GM18861 (cell line): Measurements from ENCODE around the gene MUC5B.
"Not testable (repeated sequence)": the region's sequence is repeated elsewhere in the genome, so short reads cannot be mapped to it uniquely, and the experiment has no call there.

ENCODE experiments used
- ATAC-seq: cut with Tn5 transposase; IDR thresholded peaks from one replicate; pipeline ENCODE4 v1.9.1; 2021; ENCODE audit not compliant: unreplicated experiment

Gene MUC5B

DNA sequence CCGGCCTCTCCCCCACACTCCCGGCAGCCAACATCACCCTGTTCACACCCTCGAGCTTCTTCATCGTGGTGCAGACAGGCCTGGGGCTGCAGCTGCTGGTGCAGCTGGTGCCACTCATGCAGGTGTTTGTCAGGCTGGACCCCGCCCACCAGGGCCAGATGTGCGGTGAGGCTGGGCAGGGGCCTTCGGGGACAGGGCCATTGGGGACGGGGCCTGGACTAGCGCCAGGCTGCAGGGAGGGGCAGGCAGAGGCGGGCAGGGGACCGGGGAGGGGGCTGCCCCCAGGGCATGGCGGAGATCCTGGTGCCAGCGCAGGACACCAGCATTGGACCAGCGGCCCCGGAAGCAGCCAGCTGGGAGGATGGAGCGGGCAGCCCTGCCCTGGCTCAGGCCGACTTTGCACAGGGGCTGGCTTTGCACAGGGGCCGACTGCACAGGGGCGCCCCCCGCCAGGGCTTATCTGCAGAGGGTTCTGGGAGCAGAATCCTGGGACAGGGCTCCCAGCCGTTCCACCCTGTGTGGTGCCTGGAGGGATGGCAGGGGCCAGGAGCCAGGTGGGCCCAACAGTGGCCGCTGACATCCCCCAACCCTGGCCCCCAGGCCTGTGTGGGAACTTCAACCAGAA, 8.6 kb downstream of the MUC5B start:
- ATAC-seq, result no peak

DNA sequence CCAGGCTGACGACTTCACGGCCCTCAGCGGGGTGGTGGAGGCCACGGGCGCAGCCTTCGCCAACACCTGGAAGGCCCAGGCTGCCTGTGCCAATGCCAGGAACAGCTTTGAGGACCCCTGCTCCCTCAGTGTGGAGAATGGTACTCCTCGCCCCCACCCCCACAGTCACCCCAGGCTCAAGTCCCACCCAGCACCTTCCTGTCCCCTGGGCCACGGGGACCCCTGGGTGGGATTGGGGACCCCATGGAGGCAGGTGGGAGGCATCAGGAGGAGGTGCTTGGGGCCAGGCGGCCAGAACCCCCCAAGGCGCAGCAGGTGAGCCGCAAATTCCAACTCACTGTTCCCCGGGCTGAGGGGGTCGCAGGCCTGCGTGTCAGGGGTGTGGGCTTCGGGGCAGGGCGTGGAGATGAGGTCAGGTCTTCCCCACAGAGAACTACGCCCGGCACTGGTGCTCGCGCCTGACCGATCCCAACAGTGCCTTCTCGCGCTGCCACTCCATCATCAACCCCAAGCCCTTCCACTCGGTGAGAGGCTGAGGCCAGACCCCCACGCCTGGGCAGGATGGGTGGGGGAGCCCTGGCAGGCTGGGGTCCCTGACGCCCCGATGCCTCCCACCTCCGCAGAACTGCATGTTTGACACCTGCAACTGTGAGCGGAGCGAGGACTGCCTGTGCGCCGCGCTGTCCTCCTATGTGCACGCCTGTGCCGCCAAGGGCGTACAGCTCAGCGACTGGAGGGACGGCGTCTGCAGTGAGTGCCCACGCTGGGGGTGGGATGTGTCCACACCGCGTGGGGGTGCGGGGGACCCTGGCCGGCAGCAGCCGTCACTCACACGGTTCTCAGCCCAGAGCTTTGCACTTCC, 9.4 kb downstream of the MUC5B start:
- ATAC-seq, result no peak

DNA sequence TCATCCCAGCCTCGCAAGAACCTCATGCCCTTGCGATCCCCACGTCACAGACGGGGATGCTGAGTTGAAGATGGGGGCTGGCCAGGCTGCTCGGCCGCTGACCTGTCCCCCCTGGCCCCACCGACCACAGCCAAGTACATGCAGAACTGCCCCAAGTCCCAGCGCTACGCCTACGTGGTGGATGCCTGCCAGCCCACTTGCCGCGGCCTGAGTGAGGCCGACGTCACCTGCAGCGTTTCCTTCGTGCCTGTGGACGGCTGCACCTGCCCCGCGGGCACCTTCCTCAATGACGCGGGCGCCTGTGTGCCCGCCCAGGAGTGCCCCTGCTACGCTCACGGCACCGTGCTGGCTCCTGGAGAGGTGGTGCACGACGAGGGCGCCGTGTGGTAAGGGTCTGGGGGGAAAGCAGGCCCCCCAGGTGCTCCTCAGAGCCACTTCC, 10.0 kb downstream of the MUC5B start:
- no peak for ATAC-seq

DNA sequence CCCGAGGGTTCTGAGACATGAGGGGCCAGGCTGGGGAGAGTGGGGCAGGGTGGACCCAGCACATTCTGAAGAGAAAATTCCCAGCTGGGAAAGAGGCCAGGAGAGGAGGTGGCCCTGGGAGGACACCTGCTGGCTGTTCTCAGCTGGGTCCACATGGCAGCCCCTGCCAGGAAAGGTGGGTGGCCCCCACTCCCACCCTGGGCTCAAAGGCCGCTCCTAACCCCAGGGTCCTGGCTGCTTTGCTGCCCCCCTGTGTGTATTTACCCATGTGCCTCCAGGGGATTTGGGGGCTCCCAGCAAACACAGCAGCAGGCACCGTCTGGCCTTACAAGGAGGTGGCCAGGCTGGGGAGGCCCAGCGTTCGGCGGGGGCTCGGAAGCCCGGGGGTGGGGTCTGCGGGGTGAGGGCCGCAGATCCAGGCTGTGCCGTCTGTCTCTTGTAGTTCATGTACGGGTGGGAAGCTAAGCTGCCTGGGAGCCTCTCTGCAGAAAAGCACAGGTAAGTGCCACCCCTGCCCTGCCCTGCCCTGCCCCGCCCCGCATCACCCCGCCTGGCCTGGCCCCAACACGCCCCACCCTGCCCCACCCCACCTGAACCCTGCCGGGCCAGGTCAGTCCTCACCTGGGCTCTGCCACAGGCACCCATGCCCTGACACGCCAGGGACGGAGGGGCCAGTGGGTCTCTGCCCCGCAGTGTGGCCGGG, 10.6 kb downstream of the MUC5B start:
- no peak for ATAC-seq

DNA sequence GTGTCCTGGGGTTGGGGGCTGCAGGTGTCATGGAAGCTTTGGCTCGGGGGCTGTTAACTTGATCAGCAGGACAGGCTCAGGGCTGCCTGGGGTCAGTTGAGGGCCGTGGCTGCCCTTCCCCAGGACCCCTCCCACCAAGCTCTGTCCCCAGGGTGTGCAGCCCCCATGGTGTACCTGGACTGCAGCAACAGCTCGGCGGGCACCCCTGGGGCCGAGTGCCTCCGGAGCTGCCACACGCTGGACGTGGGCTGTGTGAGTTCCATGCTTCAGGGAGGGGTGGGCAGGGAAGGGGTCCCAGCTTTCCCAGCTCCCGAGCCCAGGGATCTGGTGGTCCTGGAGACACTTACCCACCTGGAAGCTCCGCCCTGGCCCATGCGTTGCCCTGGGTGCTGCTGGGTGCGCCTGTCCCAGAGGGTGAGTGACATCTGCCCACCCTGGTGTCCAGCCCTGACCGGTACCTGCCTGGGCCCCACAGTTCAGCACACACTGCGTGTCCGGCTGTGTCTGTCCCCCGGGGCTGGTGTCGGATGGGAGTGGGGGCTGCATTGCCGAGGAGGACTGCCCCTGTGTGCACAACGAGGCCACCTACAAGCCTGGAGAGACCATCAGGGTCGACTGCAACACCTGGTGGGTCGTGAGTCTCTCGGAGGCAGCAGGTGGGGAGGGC, 11.3 kb downstream of the MUC5B start:
- ATAC-seq, result no peak

DNA sequence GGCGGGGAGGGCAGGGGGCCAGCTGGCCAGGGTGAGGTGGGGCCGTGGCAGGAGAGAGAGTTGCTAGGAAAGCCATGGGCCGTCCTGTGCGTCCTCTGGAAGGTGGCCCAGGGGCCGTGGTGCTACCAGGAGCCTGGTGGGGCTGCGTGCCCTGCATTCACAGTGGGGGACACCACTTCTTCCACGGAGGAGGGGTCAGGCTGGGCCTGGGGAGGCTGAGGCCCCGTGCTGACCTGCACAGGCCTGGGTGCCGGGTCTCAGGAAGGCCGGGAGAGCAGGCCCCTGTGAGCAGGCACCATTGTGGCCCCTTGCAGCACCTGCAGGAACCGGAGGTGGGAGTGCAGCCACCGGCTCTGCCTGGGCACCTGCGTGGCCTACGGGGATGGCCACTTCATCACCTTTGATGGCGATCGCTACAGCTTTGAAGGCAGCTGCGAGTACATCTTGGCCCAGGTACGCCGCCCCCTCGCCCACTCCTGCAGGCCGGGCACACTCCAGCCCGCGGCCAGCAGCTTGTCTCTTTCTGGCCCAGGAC, 12.0 kb downstream of the MUC5B start:
- ATAC-seq, result no peak

DNA sequence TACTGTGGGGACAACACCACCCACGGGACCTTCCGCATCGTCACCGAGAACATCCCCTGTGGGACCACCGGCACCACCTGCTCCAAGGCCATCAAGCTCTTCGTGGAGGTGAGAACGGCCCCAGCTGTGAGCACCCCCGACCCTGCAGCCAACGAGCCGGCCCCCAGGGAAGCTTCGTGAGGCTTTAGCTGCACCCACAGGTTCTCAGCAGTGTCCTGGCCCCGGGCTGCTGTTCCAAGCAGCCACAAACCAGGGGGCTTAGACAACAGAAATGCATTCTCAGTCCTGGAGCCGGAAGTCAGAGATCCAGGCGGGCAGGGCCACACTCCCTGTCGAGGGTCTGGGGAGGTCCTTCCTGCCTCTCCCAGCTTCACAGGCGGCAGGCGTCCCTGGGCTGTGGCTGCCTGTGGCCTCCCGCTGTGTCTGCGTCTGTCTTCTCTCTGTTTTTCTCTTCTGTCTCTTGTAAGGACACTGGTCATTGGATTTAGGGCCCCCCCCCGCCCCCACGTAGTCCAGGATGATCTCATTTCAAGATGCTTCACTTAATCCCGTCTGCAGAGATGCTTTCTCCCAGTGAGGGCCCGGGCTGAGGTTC, 12.5 kb downstream of the MUC5B start:
- ATAC-seq, result no peak

DNA sequence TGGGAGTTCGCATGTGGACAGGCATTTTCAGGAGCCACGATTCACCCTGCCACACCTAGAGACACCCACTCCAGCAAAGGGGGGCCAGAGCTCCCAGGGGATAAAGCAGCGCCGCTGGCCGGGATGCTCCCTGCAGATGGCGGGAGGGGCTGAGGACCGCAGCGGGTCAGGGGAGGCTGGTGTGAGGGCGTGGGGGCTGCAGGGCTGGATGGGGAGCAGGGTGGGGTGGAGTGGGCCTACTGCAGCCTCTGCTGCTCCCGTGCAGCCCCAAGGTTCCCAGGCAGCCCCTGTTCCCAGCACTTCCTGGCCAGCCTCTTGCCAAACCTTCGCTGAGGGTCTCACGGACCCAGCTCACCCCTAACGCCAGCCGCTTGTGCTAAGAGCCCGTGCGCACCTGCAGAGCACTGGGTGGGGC, 13.0 kb downstream of the MUC5B start:
- ATAC-seq, result no peak

DNA sequence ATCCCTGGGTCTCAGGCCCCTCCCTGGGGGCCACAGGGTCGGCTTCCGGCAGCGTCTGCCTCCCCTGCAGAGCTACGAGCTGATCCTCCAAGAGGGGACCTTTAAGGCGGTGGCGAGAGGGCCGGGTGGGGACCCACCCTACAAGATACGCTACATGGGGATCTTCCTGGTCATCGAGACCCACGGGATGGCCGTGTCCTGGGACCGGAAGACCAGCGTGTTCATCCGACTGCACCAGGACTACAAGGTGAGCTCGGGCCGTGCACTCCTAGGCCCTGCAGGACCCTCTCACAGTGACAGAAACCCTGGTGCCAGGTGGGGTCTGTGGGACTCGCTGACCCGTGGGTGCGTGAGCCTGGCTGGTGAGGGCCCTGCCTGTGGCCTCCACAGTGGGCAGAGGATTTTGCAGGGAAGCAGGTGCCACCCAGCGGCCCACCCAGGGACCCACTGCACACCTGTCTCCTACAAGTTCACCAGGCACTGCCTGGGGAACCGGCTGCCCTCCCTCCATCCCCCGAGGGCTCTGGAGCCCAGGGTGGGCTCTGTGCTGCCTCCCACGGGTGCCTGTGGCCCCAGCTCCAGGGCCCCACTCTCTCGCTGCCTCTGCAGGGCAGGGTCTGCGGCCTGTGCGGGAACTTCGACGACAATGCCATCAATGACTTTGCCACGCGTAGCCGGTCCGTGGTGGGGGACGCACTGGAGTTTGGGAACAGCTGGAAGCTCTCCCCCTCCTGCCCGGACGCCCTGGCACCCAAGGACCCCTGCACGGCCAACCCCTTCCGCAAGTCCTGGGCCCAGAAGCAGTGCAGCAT, 13.7 kb downstream of the MUC5B start:
- ATAC-seq, result no peak

DNA sequence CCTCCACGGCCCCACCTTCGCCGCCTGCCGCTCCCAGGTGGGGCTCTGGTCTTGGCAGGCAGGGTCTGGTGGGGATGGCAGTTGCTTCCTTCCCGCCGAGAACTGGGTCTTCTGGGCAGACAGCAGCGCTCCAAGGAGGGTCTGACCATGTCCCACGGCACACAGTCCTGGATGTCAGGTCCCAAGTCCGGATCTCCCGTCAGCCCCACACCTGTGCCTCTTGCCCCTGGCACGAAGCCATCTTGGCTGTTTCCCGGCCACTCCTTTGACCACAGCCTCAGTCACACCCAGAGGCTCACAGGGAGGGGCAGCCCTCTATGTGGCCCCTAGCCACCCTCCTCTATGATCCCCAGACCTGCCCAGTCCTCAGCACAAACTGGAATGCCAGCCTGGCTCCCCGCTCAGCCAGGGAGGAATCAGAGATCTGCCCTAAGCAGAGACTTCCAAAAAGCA, 14.3 kb downstream of the MUC5B start:
- ATAC-seq, result no peak

DNA sequence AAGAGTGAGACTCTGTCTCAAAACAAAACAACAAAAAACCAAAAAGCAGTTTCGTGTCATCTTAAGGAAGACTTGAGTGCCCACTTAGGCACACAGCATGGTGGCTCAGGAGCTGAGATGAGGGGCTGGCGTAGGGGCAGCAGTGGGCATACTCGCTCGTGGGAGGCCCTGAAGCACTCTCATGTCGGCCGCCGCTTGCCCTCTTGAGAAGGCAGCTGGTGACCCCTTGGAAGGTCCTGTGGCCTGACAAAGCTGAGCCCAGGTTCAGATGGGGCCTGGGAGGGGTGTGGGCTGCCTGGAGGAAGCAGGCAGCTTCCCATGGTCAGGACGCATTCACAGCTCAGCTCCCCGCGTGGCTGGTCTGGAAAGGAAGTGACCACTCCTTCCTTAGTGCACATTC, 15.0 kb downstream of the MUC5B start:
- ATAC-seq, result no peak

DNA sequence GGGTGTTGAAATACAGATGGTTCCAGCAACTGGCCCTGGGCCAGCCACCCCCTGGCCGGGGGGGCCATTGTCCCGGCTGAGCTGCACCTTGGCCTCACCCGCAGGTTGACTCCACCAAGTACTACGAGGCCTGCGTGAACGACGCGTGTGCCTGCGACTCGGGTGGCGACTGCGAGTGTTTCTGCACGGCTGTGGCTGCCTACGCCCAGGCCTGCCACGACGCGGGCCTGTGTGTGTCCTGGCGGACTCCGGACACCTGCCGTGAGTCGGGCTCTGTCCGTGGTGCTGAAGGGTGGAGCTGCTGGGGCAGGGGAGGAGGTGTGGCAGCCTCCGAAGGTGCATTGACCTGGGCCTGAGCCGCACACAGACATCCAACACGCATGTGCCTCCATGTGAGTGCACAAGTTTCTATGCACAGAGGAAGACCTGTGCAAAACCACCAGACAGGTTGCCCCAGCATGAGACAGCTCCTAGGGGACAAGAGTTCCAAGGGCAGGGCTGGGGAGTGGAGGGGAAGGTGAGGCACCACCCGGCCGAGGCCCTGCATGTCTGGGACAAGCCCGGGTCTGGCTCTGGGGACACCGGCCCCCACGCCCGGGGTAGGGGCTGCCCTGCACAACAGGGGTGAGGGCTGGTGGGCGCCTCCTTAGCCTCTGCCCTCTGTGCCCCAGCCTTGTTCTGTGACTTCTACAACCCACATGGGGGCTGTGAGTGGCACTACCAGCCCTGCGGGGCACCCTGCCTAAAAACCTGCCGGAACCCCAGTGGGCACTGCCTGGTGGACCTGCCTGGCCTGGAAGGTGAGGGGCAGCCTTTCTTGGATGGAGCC, 16.1 kb downstream of the MUC5B start:
- ATAC-seq, result no peak

DNA sequence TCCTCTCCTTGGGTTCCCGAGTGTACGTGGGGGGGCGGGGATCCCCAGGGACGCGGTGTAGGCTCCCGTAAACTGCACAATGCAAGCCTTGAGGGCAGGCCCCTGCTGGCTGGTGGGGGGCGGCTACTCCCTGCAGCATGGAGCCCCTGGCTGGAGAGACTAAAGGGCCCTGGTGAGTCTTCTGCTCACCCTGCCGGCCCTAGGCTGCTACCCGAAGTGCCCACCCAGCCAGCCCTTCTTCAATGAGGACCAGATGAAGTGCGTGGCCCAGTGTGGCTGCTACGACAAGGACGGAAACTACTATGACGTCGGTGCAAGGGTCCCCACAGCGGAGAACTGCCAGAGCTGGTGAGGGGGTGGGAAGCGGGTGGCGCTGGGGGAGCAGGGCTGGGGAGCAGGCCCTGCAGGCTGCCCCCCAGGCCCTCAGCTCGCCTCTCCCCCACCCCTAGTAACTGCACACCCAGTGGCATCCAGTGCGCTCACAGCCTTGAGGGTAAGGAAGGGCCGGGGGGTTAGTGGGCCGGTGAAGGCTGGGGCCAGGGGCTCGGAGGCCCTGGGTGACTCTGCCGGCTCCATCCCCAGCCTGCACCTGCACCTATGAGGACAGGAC, 16.8 kb downstream of the MUC5B start:
- ATAC-seq, result no peak

DNA sequence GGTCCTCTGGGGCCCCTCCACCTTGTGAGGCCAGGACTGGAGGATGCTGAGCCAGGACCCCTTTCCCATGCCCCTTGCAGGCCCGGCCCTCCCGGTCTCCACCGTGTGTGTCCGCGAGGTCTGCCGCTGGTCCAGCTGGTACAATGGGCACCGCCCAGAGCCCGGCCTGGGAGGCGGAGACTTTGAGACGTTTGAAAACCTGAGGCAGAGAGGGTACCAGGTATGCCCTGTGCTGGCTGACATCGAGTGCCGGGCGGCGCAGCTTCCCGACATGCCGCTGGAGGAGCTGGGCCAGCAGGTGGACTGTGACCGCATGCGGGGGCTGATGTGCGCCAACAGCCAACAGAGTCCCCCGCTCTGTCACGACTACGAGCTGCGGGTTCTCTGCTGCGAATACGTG, 17.9 kb downstream of the MUC5B start:
- ATAC-seq, result no peak

DNA sequence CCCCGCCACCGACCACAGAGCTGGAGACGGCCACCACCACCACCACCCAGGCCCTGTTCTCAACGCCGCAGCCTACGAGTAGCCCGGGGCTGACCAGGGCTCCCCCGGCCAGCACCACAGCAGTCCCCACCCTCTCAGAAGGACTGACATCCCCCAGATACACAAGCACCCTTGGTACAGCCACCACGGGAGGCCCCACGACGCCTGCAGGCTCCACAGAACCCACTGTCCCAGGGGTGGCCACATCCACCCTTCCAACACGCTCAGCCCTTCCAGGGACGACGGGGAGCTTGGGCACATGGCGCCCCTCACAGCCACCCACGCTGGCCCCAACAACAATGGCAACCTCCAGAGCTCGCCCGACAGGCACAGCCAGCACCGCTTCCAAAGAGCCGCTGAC, 18.8 kb downstream of the MUC5B start:
- no peak for ATAC-seq

DNA sequence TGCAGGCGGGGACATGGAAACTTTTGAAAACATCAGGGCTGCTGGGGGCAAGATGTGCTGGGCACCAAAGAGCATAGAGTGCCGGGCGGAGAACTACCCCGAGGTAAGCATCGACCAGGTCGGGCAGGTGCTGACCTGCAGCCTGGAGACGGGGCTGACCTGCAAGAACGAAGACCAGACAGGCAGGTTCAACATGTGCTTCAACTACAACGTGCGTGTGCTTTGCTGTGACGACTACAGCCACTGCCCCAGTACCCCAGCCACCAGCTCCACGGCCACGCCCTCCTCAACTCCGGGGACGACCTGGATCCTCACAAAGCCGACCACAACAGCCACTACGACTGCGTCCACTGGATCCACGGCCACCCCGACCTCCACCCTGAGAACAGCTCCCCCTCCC, 19.4 kb downstream of the MUC5B start:
- ATAC-seq, result no peak

DNA sequence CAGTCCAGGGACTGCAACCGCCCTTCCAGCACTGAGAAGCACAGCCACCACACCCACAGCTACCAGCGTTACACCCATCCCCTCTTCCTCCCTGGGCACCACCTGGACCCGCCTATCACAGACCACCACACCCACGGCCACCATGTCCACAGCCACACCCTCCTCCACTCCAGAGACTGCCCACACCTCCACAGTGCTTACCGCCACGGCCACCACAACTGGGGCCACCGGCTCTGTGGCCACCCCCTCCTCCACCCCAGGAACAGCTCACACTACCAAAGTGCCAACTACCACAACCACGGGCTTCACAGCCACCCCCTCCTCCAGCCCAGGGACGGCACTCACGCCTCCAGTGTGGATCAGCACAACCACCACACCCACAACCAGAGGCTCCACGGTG, 19.9 kb downstream of the MUC5B start:
- not testable (repeated sequence) for ATAC-seq

DNA sequence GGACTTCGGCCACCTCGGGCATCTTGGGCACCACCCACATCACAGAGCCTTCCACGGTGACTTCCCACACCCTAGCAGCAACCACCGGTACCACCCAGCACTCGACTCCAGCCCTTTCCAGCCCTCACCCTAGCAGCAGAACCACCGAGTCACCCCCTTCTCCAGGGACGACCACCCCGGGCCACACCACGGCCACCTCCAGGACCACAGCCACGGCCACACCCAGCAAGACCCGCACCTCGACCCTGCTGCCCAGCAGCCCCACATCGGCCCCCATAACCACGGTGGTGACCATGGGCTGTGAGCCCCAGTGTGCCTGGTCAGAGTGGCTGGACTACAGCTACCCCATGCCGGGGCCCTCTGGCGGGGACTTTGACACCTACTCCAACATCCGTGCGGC, 20.7 kb downstream of the MUC5B start:
- ATAC-seq, result not testable (repeated sequence)

DNA sequence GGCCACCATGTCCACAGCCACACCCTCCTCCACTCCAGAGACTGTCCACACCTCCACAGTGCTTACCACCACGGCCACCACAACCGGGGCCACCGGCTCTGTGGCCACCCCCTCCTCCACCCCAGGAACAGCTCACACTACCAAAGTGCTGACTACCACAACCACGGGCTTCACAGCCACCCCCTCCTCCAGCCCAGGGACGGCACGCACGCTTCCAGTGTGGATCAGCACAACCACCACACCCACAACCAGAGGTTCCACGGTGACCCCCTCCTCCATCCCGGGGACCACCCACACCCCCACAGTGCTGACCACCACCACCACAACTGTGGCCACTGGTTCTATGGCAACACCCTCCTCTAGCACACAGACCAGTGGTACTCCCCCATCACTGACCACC, 21.7 kb downstream of the MUC5B start:
- ATAC-seq, result not testable (repeated sequence)
